RWPE2 (cell line): ENCODE data around the gene CTNND2.
A peak's percentile ranks its signal among the peaks of the same experiment; 100 is the strongest.

Experiments
- ATAC-seq: fragments of 200-7000 bp; cut with Tn5 transposase; 3 replicates; pipeline ENCODE4 v1.9.1; 2021; ENCODE audit warnings: low read depth
- DNase-seq: peaks from one replicate; pipeline ENCODE4 v3.0.0-alpha.2; 2020; ENCODE audit warnings: low spot score
- H3K27ac ChIP-seq: fragments of 450-650 bp; 2 replicates; pipeline ENCODE4 v1.5.1; 2017; ENCODE audit warnings: mild to moderate bottlenecking; ENCODE audit not compliant: poor library complexity, severe bottlenecking
- H3K27me3 ChIP-seq: fragments of 250-450 bp; sonication (Bioruptor Pico); 2 replicates; pipeline ENCODE4 v1.5.1; 2021; ENCODE audit warnings: mild to moderate bottlenecking, moderate library complexity; ENCODE audit not compliant: insufficient read depth, poor library complexity, severe bottlenecking
- H3K36me3 ChIP-seq: fragments of 250-450 bp; sonication (Bioruptor Pico); 2 replicates; pipeline ENCODE4 v1.5.1; 2020; ENCODE audit warnings: low read depth, mild to moderate bottlenecking, moderate library complexity
- H3K4me1 ChIP-seq: fragments of 250-450 bp; sonication (Bioruptor Pico); 2 replicates; pipeline ENCODE4 v1.5.1; 2021; ENCODE audit warnings: mild to moderate bottlenecking, moderate library complexity; ENCODE audit not compliant: insufficient read depth, poor library complexity, severe bottlenecking
- H3K4me3 ChIP-seq: fragments of 250-450 bp; sonication (Bioruptor Pico); 2 replicates; pipeline ENCODE4 v1.5.1; 2021; ENCODE audit warnings: mild to moderate bottlenecking, moderate library complexity; ENCODE audit not compliant: severe bottlenecking
- H3K9me3 ChIP-seq: fragments of 250-450 bp; sonication (Bioruptor Pico); 2 replicates; pipeline ENCODE4 v1.5.1; 2021; ENCODE audit warnings: mild to moderate bottlenecking, moderate library complexity; ENCODE audit not compliant: severe bottlenecking
- TF ChIP-seq, protein P1 (sequence below): fragments of 450-650 bp; IDR thresholded peaks from one replicate; pipeline ENCODE4 v1.5.1; 2017; ENCODE audit warnings: mild to moderate bottlenecking, moderate library complexity; ENCODE audit not compliant: poor library complexity, severe bottlenecking

The CTNND2 gene

DNA sequence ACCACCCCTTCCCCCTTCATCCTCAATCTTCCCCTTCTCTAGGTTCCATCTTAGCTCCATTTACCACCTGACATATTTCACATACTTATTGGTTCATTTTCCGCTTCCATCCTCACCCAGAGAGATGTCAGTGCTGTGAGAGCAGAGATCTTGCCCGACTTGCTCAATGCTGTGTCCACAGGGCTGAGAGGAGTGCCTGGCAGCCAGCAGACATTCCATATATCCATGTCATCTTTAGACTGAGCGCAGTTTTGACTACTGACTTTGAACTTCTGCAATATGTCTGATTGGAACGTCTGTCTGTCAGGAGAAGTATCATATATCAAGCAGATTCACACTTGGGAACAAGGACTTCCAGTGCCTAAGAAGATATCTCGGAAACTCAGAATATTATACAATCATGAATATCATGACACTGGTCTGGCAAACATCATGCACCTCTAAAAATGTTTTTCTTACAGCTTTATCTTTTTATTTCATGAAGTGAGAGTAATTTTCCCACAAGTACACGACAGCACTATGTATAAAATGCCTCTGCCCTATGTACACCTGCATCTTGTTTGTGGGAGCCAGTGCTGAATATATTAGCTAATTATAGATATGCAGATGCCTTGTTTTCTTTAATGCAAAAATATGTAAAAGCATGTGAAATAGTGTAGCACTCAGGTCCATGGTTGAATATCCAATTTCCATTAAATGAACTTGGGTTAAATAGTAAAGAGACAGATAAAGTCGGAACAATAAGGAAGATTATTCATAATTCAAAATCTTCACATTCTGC, 689.2 kb downstream of the CTNND2 start:
- no peaks in the 10 kb centered on the region for H3K9me3 ChIP-seq
- no peak overlapping the region for H3K27ac ChIP-seq
- no peak for DNase-seq
- H3K4me1 ChIP-seq, result no peaks in the 10 kb centered on the region
- H3K27me3 ChIP-seq, result peaks cover 4% of the 10 kb centered on the region
- H3K4me3 ChIP-seq, result no peak overlapping the region
- H3K36me3 ChIP-seq, result no peaks in the 10 kb centered on the region
- ATAC-seq, result peak; percentile 75; the same call in 2 of the 3 replicates
- TF ChIP-seq, protein P1, sequence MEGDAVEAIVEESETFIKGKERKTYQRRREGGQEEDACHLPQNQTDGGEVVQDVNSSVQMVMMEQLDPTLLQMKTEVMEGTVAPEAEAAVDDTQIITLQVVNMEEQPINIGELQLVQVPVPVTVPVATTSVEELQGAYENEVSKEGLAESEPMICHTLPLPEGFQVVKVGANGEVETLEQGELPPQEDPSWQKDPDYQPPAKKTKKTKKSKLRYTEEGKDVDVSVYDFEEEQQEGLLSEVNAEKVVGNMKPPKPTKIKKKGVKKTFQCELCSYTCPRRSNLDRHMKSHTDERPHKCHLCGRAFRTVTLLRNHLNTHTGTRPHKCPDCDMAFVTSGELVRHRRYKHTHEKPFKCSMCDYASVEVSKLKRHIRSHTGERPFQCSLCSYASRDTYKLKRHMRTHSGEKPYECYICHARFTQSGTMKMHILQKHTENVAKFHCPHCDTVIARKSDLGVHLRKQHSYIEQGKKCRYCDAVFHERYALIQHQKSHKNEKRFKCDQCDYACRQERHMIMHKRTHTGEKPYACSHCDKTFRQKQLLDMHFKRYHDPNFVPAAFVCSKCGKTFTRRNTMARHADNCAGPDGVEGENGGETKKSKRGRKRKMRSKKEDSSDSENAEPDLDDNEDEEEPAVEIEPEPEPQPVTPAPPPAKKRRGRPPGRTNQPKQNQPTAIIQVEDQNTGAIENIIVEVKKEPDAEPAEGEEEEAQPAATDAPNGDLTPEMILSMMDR, result no peak

DNA sequence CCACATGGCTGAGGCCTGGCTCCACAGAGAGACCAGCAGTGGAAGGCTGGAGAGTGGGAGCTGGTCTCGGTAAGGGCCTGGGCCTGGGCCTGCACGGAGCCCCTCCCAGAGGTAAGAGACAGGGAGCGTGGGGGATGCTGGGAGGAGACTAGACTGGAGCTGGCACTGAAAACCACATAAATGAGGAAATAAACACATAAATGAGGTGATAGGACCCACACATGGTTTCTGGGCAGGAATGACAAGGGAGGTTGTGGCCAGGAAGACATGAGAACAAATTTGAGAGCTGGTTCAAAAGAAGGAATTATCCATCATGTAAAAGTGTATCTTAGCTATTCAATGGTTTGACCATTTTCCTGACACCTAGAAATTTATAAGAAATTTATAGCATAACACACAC, 691.5 kb downstream of the CTNND2 start:
- no peak overlapping the region for H3K4me3 ChIP-seq
- no peaks in the 10 kb centered on the region for H3K4me1 ChIP-seq
- TF ChIP-seq, protein P1, result no peak
- DNase-seq (no peak), ATAC-seq (no peak)
- no peak overlapping the region for H3K27ac ChIP-seq
- no peaks in the 10 kb centered on the region for H3K36me3 ChIP-seq
- H3K9me3 ChIP-seq, result no peaks in the 10 kb centered on the region
- peaks cover 4% of the 10 kb centered on the region for H3K27me3 ChIP-seq

DNA sequence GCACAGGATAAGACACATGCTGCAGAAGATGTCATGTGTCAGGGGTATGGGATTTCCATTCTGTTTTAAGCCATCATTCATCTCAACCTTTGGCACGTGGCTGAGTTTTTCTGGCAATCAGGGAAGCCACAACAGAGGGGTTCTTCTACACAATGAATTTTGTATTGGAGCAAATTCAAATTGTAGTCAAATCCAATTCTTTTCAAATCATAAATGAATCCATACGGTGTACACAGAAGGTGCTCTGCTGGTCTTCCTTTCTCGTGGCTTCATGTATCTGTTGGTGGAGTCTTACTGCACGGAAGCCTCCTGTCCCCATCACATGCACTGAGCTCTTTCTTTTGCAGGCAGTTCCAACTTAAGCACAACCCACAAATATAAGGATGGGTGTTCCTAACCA, 706.5 kb downstream of the CTNND2 start:
- no peak for DNase-seq
- no peaks in the 10 kb centered on the region for H3K4me1 ChIP-seq
- TF ChIP-seq, protein P1, result no peak
- H3K9me3 ChIP-seq, result no peaks in the 10 kb centered on the region
- no peak overlapping the region for H3K4me3 ChIP-seq
- H3K27me3 ChIP-seq, result peaks cover 46% of the 10 kb centered on the region
- no peaks in the 10 kb centered on the region for H3K36me3 ChIP-seq
- ATAC-seq, result no peak
- no peak overlapping the region for H3K27ac ChIP-seq

DNA sequence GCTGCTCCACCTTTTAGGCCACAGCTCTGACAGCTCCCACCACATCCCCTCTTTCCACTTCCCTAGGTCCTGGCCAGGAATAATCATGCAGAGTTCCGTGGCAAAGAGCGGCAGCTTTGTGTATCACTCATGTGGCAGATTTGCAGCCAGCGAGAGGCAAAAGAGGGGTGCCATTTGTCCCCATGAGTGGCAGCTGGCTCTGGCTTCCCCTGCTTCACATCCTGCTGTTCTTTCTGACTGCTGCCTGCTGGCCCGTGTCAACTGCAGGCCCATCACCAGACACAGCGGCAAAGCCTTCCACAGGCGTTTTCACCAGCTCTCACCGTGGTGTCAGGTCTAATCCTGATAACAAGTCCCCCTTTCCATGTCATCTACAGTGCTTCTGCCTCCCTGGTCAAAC, 712.6 kb downstream of the CTNND2 start:
- Histone ChIP-seq H3K9me3 (no peaks in the 10 kb centered on the region), H3K4me1 (no peaks in the 10 kb centered on the region), H3K36me3 (no peaks in the 10 kb centered on the region), H3K27me3 (peaks cover 24% of the 10 kb centered on the region), H3K4me3 (no peak overlapping the region), H3K27ac (no peak overlapping the region)
- DNase-seq (no peak), ATAC-seq (no peak)
- TF ChIP-seq, protein P1, result no peak

DNA sequence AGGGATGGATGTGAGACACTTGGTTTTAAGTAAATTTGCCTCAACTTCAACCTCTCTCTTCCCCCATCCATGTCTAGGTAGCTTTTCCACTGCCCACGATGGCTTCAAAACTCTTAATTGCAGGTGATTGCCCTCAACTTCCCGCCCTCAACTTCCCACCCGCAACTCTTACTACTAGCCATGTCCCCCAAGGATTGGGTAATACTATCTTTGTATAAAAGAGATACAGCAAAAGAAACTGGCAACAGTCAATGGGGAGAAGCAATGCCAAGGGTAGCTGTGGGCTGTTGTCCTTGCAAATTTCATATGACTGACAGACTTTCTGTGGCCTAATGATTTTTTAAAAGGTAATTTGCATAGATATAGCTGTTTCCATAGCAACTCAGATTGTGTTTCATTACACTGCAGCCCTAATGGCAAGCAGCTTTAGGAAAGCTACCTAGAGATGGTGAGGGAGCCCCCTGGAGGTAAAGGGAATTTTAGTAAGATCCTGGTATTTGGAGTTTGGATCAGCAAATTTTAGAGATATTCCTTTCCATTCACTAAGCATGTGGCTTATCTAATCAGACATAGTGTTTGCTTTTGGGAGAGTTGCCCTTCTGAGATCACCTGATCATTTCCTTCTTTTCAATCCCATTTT, 721.7 kb downstream of the CTNND2 start:
- Histone ChIP-seq H3K9me3 (no peaks in the 10 kb centered on the region), H3K36me3 (no peaks in the 10 kb centered on the region), H3K27me3 (peaks cover 9% of the 10 kb centered on the region), H3K27ac (no peak overlapping the region), H3K4me3 (no peak overlapping the region), H3K4me1 (no peaks in the 10 kb centered on the region)
- peak; percentile 49; the same call in 1 of the 3 replicates for ATAC-seq
- TF ChIP-seq, protein P1, result peak; percentile 75
- no peak for DNase-seq
